ENCODE data around the gene WWC2.

Gene WWC2

GRCh38 chr4:183175631-183176232, 76.7 kb downstream of the WWC2 start:
- H3K56ac ChIP-seq (ENCODE audit: low read length): no peak overlapping the region
- no peak overlapping the region for H2AK5ac ChIP-seq (ENCODE audit: low read length)
- H3K9ac ChIP-seq (ENCODE audit: low read length): no peak overlapping the region
- H2BK15ac ChIP-seq (replicated peaks; ENCODE audit: low read depth): no peak overlapping the region
- peaks cover 20% of the 10 kb centered on the region for H3K79me1 ChIP-seq (ENCODE audit: low read length)
- H3K18ac ChIP-seq (ENCODE audit: low read length): no peak overlapping the region
- H2BK5ac ChIP-seq (ENCODE audit: low read length): no peak overlapping the region
- no CpG with 5 or more reads among the region's 5 CpGs for WGBS (ENCODE audit: extremely low coverage, insufficient coverage, low lambda C conversion rate)
- H3K23ac ChIP-seq (ENCODE audit: low read length): no peak overlapping the region
- no peak for DNase-seq
- no peak overlapping the region for H2BK120ac ChIP-seq (ENCODE audit: low read depth, low read length)
- peaks cover 43% of the 10 kb centered on the region for H3K79me2 ChIP-seq (ENCODE audit: control insufficient read depth, insufficient read depth, low read length)
- no peak overlapping the region for H4K8ac ChIP-seq (ENCODE audit: low read depth, low read length)
- no peak overlapping the region for H3K4me3 ChIP-seq (ENCODE audit: low read length)
- H3K4me2 ChIP-seq (ENCODE audit: low read length): no peak overlapping the region
- H3K4ac ChIP-seq (ENCODE audit: low read depth, low read length): no peak overlapping the region
- no peaks in the 10 kb centered on the region for H3K27me3 ChIP-seq (ENCODE audit: insufficient read depth, low read length, poor library complexity)
- H4K5ac ChIP-seq (ENCODE audit: low read length): no peak overlapping the region
- H3K36me3 ChIP-seq (ENCODE audit: control insufficient read depth, insufficient read depth, low read length): no peaks in the 10 kb centered on the region
- H3K4me1 ChIP-seq (ENCODE audit: control insufficient read depth, low read depth, low read length): peaks cover 18% of the 10 kb centered on the region
- no peak overlapping the region for H3K27ac ChIP-seq (ENCODE audit: low read depth, low read length)

- Histone ChIP-seq H3K9ac (ENCODE audit: low read length) (no peak overlapping the region), H3K27me3 (ENCODE audit: insufficient read depth, low read length, poor library complexity) (no peaks in the 10 kb centered on the region), H2BK15ac (replicated peaks; ENCODE audit: low read depth) (no peak overlapping the region), H3K56ac (ENCODE audit: low read length) (no peak overlapping the region), H2BK5ac (ENCODE audit: low read length) (no peak overlapping the region), H3K4me2 (ENCODE audit: low read length) (no peak overlapping the region), H3K4me3 (ENCODE audit: low read length) (no peak overlapping the region), H3K79me1 (ENCODE audit: low read length) (peaks cover 20% of the 10 kb centered on the region), H3K79me2 (ENCODE audit: control insufficient read depth, insufficient read depth, low read length) (peaks cover 45% of the 10 kb centered on the region), H4K5ac (ENCODE audit: low read length) (no peak overlapping the region), H3K27ac (ENCODE audit: low read depth, low read length) (no peak overlapping the region), H3K4ac (ENCODE audit: low read depth, low read length) (no peak overlapping the region), H2AK5ac (ENCODE audit: low read length) (no peak overlapping the region), H4K8ac (ENCODE audit: low read depth, low read length) (no peak overlapping the region), H3K4me1 (ENCODE audit: control insufficient read depth, low read depth, low read length) (peaks cover 19% of the 10 kb centered on the region), H3K36me3 (ENCODE audit: control insufficient read depth, insufficient read depth, low read length) (no peaks in the 10 kb centered on the region), H2BK120ac (ENCODE audit: low read depth, low read length) (no peak overlapping the region), H3K23ac (ENCODE audit: low read length) (no peak overlapping the region), H3K18ac (ENCODE audit: low read length) (no peak overlapping the region)
- no peak for DNase-seq
- WGBS (ENCODE audit: extremely low coverage, insufficient coverage, low lambda C conversion rate): no CpG with 5 or more reads among the region's 2 CpGs
Observed at GRCh38 chr4:183177001-183177400, 77.9 kb downstream of the WWC2 start.

- Histone ChIP-seq H3K4ac (ENCODE audit: low read depth, low read length) (no peak overlapping the region), H4K8ac (ENCODE audit: low read depth, low read length) (no peak overlapping the region), H3K4me3 (ENCODE audit: low read length) (no peak overlapping the region), H3K4me2 (ENCODE audit: low read length) (no peak overlapping the region), H2BK15ac (replicated peaks; ENCODE audit: low read depth) (no peak overlapping the region), H2BK5ac (ENCODE audit: low read length) (no peak overlapping the region), H4K5ac (ENCODE audit: low read length) (no peak overlapping the region), H3K36me3 (ENCODE audit: control insufficient read depth, insufficient read depth, low read length) (no peaks in the 10 kb centered on the region), H3K9ac (ENCODE audit: low read length) (no peak overlapping the region), H2BK120ac (ENCODE audit: low read depth, low read length) (no peak overlapping the region), H3K27me3 (ENCODE audit: insufficient read depth, low read length, poor library complexity) (no peaks in the 10 kb centered on the region), H3K23ac (ENCODE audit: low read length) (no peak overlapping the region), H3K79me1 (ENCODE audit: low read length) (peaks cover 19% of the 10 kb centered on the region), H3K79me2 (ENCODE audit: control insufficient read depth, insufficient read depth, low read length) (peaks cover 39% of the 10 kb centered on the region), H3K56ac (ENCODE audit: low read length) (no peak overlapping the region), H3K27ac (ENCODE audit: low read depth, low read length) (no peak overlapping the region), H2AK5ac (ENCODE audit: low read length) (no peak overlapping the region), H3K18ac (ENCODE audit: low read length) (no peak overlapping the region), H3K4me1 (ENCODE audit: control insufficient read depth, low read depth, low read length) (peaks cover 18% of the 10 kb centered on the region)
- WGBS (ENCODE audit: extremely low coverage, insufficient coverage, low lambda C conversion rate): no CpG with 5 or more reads among the region's 3 CpGs
- no peak for DNase-seq
Observed at GRCh38 chr4:183178201-183178600, 79.1 kb downstream of the WWC2 start.

GRCh38 chr4:183180096-183180495, 81.0 kb downstream of the WWC2 start:
- Histone ChIP-seq H3K79me2 (ENCODE audit: control insufficient read depth, insufficient read depth, low read length) (peaks cover 35% of the 10 kb centered on the region), H3K4ac (ENCODE audit: low read depth, low read length) (no peak overlapping the region), H3K23ac (ENCODE audit: low read length) (no peak overlapping the region), H3K56ac (ENCODE audit: low read length) (no peak overlapping the region), H3K4me2 (ENCODE audit: low read length) (no peak overlapping the region), H3K27me3 (ENCODE audit: insufficient read depth, low read length, poor library complexity) (no peaks in the 10 kb centered on the region), H2BK120ac (ENCODE audit: low read depth, low read length) (no peak overlapping the region), H3K4me3 (ENCODE audit: low read length) (no peak overlapping the region), H2BK15ac (replicated peaks; ENCODE audit: low read depth) (no peak overlapping the region), H3K79me1 (ENCODE audit: low read length) (peaks cover 18% of the 10 kb centered on the region), H4K5ac (ENCODE audit: low read length) (no peak overlapping the region), H4K8ac (ENCODE audit: low read depth, low read length) (no peak overlapping the region), H2AK5ac (ENCODE audit: low read length) (no peak overlapping the region), H3K4me1 (ENCODE audit: control insufficient read depth, low read depth, low read length) (peaks cover 12% of the 10 kb centered on the region), H3K9ac (ENCODE audit: low read length) (no peak overlapping the region), H3K18ac (ENCODE audit: low read length) (no peak overlapping the region), H3K36me3 (ENCODE audit: control insufficient read depth, insufficient read depth, low read length) (no peaks in the 10 kb centered on the region), H3K27ac (ENCODE audit: low read depth, low read length) (no peak overlapping the region), H2BK5ac (ENCODE audit: low read length) (no peak overlapping the region)
- WGBS (ENCODE audit: extremely low coverage, insufficient coverage, low lambda C conversion rate): no CpG with 5 or more reads among the region's 7 CpGs
- DNase-seq: no peak

GRCh38 chr4:183180621-183181020, 81.6 kb downstream of the WWC2 start:
- Histone ChIP-seq H3K4ac (ENCODE audit: low read depth, low read length) (no peak overlapping the region), H3K79me2 (ENCODE audit: control insufficient read depth, insufficient read depth, low read length) (peaks cover 35% of the 10 kb centered on the region), H3K4me1 (ENCODE audit: control insufficient read depth, low read depth, low read length) (peaks cover 12% of the 10 kb centered on the region), H3K9ac (ENCODE audit: low read length) (no peak overlapping the region), H3K27me3 (ENCODE audit: insufficient read depth, low read length, poor library complexity) (no peaks in the 10 kb centered on the region), H3K23ac (ENCODE audit: low read length) (no peak overlapping the region), H3K4me3 (ENCODE audit: low read length) (no peak overlapping the region), H3K18ac (ENCODE audit: low read length) (no peak overlapping the region), H3K27ac (ENCODE audit: low read depth, low read length) (no peak overlapping the region), H4K5ac (ENCODE audit: low read length) (no peak overlapping the region), H3K79me1 (ENCODE audit: low read length) (peaks cover 18% of the 10 kb centered on the region), H3K36me3 (ENCODE audit: control insufficient read depth, insufficient read depth, low read length) (no peaks in the 10 kb centered on the region), H3K56ac (ENCODE audit: low read length) (no peak overlapping the region), H2BK5ac (ENCODE audit: low read length) (no peak overlapping the region), H2BK120ac (ENCODE audit: low read depth, low read length) (no peak overlapping the region), H2AK5ac (ENCODE audit: low read length) (no peak overlapping the region), H4K8ac (ENCODE audit: low read depth, low read length) (no peak overlapping the region), H2BK15ac (replicated peaks; ENCODE audit: low read depth) (no peak overlapping the region), H3K4me2 (ENCODE audit: low read length) (no peak overlapping the region)
- no peak for DNase-seq
- WGBS (ENCODE audit: extremely low coverage, insufficient coverage, low lambda C conversion rate): no CpG with 5 or more reads among the region's 4 CpGs

DNA sequence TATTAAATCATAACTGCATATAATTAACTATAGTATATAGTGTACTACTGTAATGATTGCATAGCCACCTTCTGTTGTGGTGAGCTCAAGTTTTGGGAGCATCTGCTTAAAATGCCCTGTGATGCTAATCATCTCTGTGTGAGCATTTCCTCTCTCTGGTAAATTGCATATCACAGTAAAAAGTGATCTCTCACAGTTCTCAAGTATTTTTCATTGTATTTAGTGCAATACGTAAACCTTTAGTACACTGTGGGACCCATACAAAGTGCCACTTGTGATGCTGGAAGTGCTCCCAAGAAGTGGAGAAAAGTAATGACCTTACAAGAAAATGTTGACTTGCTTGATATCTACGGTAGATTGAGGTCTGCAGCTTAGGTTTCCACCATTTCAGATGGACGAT, 82.0 kb downstream of the WWC2 start:
- no peak for DNase-seq
- no CpG with 5 or more reads among the region's 3 CpGs for WGBS (ENCODE audit: extremely low coverage, insufficient coverage, low lambda C conversion rate)
- H3K4me1 ChIP-seq (ENCODE audit: control insufficient read depth, low read depth, low read length): peaks cover 12% of the 10 kb centered on the region

More for the DNA sequence above, 82.0 kb downstream of the WWC2 start:
- Histone ChIP-seq H2AK5ac (ENCODE audit: low read length) (no peak overlapping the region), H3K4me3 (ENCODE audit: low read length) (no peak overlapping the region), H3K4me2 (ENCODE audit: low read length) (no peak overlapping the region), H3K79me1 (ENCODE audit: low read length) (peaks cover 16% of the 10 kb centered on the region), H3K36me3 (ENCODE audit: control insufficient read depth, insufficient read depth, low read length) (no peaks in the 10 kb centered on the region), H4K5ac (ENCODE audit: low read length) (no peak overlapping the region), H2BK120ac (ENCODE audit: low read depth, low read length) (no peak overlapping the region), H2BK5ac (ENCODE audit: low read length) (no peak overlapping the region), H3K18ac (ENCODE audit: low read length) (peak overlapping the region; percentile 22), H3K23ac (ENCODE audit: low read length) (no peak overlapping the region), H3K56ac (ENCODE audit: low read length) (no peak overlapping the region), H3K79me2 (ENCODE audit: control insufficient read depth, insufficient read depth, low read length) (peaks cover 31% of the 10 kb centered on the region), H3K27ac (ENCODE audit: low read depth, low read length) (no peak overlapping the region), H3K9ac (ENCODE audit: low read length) (no peak overlapping the region), H3K4ac (ENCODE audit: low read depth, low read length) (no peak overlapping the region), H3K27me3 (ENCODE audit: insufficient read depth, low read length, poor library complexity) (no peaks in the 10 kb centered on the region), H4K8ac (ENCODE audit: low read depth, low read length) (no peak overlapping the region), H2BK15ac (replicated peaks; ENCODE audit: low read depth) (no peak overlapping the region)

Measured in mesendoderm (in vitro differentiated cells).